Femur (tissue), 1 donor: ENCODE measurements around the gene MMS19.
A peak's percentile ranks its signal among the peaks of the same experiment; 100 is the strongest.

ENCODE experiments used
- DNase-seq: peaks from one replicate; pipeline ENCODE4 v3.0.0-alpha.2; 2017

Gene MMS19

DNA sequence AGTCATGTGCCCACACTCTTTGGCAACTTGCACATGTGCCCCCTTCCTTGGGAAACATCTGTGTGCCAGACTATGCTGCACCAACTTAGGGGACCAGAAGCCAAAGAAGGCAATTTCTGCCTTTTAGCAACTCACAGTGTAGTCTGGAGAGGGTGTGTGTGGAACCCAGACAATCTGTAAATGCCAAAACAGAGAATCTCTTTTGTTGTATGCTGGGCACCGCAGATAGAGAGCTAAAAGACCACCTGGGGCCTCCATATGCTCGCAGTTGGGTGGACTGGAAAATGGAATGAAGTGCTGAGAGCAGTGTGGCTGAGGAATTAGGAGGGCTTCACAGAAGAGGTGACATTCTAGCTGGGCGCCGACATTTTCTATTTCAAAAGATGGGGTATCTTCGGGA is 26.9 kb upstream of the MMS19 start:
- no peak for DNase-seq

DNA sequence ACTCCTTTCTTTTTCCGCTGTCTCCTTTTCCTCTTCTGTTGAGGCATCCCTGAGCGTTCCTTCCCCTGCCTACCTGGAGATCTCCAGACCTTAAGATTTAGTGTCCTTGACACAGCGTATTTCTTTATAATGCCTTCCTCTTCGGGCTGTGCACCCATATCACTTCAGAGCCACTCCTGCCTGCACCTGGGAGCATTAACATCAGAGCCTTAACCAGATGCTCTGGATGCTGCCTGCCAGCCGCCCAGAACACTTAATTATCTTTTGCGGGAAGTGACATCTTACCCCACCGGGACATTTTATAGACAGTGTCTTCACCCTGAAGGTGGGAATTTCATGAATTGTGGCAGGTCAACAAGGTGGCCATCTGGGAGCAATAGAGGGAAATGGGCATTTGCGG is 24.7 kb upstream of the MMS19 start:
- no peak for DNase-seq

DNA sequence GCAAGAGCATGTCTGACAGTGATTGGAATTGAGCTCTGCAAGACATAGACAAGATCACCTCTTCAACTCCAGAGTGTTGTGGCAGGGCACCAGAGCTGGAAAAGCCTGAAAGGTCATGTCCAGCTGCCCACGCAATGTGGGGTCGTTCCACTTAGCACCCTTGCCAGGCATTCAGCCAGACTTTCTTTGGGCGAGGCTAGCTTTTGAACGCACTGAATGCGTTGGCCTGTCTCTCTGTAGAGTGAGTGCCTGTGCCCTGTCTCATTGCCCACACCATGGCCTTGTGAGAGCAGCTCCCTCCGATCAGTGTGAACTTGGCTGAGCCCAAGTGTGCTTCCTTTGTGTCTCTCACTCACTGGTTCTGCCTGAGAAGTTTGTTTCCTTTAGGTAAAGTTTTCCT is 23.8 kb upstream of the MMS19 start:
- DNase-seq, result no peak

DNA sequence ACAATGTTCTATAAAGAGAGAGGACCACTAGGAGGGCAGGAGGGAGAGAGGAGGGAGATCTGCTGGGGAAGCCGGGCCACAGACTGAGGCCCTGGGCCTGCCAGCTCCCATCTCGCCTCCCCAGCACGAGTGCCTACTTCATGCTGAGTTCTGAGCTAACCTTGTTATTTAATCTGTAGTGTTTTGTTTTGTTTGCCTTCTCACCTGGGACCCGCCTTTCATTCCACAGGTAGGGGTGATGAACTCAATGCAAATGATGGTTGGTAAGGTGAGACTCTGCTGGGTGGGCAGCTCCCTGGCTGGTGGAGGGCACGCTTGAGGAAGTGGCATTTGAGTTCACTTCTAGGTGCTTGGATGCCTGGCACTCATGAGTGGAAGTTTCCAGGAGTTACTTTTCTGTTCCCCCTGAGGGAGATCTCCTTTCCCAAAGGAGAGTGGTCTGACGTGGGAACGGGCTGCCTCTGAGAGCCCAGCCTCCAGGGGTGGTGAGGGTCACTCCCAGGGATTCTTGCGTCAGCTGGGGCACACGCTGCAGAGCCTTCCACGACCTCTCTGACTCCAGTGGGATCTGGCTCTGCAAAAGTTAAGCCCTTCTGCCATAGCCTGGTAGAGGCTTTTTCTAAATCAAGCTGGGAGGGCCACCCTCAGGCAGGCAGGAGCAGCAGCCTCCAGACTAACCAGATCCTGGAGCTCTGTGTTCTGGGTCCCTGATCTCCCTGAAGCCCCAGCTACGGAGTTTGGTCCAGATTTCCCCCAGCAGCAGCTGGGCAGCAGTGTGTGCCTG is 22.9 kb upstream of the MMS19 start:
- no peak for DNase-seq

DNA sequence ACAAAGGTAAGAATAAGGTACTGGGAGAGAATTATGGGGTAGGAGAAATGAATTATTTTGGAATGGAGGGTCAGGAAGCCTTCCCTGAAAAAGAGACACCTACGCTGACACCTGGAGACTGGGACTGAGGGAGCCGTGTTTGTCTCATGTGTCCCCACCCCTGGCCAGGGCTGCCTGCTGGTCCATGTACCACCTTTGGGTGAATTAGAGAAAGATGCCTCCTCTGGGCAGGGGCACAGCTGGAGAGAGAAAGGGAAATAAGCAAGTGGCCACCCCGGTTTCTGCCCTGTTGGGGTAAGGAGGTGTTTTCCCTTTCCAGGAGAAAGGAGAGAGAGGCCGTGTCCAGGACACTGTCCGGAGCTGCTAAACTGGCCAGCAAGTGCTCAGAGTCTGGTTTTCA is 22.3 kb upstream of the MMS19 start:
- DNase-seq, result no peak

DNA sequence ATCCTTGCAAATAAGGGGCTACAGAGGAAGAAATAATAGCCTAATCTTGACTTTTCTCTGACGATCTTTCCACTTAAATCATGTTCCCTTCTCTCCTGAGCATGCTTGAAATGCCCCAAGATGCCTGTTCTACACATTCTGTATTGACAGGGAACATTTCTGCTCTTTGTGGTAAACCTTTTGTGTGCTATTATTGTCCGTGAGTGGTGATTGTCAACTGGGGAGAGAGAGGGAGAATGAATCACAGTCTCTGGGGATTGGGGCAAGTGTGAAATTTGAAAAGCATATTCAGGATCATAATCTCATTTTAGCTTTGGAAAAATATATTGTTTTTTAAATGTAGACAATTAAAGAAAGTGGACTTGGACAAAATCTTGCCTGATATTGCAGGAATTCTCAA is 21.1 kb upstream of the MMS19 start:
- DNase-seq, result no peak

DNA sequence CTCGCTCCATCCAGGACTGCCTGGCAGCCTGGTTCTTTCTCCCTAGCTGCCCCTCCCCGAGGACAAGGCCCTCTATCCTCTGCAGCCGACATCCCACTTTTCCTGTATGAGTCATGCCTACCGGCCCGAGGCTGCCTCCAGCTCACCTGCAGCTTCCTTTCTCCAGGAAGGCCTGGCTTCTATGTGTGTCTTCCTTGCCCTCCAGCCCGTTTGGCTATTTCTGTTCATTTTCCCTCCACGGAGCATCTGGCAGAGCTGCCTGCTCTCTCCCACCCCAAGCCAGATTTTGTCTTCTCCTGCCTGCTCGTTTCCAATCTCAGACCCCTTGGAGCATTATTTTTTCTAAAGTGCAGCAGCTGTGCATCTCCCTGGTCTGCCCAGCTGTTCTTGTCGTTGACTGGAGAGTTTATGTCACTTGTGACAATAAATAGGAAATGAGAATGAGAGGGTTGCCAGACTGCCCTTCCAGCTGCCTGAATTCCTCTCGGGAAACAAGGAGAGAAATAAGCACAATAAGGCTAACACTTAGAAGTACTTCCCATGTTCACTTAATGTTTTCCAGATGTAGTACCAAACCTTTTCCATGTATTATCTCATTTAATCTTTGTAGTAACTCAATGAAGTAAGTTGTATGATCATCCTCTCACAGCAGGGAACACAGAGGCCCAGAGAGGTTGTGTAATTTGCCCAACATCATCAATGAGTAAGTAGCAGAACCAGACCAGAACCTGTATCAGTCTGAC is 20.2 kb upstream of the MMS19 start:
- peak; percentile 69 for DNase-seq

DNA sequence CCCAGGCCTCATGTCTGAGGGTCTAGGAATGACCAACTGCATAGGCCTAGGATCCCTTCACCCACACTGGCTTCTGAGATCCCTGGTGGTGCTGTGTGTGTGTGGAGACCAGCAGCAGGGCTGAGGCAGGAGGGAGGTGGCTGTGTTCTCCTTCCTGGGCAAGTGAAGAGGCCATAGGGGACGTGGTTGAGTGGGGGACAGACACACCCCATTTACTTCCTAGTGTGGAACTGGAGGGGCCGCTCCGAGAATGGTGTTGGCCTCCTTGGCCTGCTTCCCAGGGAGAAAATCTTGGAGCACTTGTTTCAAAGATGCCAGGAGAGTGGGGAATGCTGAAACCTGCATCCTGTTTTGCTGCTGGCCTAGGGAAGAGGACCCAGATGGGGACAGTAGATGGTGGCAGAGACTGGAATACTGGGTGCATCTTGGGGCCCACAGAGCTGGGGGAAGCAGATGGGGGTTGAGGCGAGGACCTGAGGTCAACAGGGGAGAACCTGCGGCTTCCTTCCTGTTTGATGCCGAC is 19.6 kb upstream of the MMS19 start:
- no peak for DNase-seq

DNA sequence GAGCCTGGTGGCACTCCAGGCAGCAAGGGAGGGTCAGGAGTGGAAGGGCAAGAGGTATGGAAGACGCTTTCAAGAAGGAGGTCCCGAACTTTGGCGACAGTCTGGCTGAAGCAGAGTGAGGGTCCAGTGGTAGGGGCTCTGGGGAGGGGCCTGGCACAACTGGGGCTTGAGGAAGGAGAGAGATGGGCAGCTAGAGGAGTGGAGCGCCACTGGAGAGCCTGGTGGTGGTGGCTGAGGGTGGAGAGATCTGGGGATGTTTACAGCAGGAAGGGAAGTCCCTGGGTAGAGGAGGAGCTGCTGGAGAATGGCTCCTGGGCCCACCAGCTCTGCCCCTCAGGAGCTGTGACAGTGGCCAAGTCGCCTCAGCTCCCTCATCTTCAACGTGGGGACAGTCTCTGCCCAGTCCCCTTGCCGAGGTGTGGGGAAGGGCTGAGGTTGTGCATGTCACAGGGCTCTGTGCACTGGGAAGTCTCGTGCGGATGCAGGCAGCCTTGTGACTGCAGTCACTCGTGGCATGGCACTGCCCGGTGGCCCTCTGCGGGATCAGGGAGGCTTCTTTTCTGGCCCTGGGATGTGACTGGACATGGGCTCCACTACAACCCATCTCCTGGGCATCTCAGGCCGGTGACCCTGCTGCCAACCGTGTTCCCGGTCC is 19.0 kb upstream of the MMS19 start:
- no peak for DNase-seq

DNA sequence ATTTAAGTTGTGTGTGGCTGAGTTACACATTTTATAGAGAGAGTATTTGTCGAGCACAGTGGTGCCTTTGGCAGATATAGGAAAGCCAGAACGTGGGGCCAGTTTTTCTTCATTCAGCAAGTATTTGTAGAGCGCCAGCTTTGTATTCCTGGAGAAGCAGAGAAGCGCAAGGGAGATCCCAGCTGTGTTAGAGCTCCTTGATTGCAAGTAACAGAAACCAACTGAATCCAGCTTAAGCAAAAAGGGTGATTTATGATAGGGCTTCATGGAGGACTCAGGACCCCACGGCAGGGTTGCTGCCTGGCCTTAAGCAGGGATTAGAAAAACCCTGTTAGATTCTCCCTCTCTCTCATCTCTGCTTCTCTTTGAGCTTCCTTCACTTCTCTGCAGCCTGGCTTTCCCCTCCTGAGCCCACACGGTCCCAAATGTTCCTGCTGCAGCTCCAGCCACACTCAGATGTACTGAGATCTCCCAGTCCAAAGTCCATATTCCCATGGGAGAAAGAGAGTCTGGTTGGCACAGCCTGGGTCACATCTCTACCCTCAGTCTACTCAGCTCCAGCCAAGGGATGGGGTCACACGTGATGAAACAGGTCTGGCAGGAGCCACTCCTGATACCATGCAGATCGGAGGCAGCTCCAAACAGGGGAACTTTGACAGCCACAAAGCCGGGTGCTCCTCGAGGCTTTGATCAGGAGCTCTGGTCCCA is 17.2 kb upstream of the MMS19 start:
- DNase-seq, result no peak

DNA sequence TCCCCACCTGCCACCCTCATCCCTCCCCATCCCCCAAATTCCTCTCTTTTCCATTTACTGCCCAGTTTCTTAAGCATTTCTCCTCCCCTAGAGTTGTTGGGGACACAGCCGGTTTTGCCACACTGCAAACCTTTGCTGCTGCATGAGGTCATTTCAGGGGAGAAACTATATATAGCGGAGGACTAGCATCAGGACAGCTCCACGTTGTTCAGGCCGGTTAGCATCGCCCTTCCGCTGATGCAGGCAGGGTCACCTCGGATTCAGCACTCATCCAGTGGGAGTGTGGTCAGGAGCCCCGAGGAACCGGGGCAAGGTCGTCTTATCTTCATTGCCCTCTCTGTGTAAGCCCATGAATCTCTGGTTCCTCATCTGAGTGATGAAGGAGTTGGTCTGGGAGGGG is 16.1 kb upstream of the MMS19 start:
- DNase-seq, result no peak

DNA sequence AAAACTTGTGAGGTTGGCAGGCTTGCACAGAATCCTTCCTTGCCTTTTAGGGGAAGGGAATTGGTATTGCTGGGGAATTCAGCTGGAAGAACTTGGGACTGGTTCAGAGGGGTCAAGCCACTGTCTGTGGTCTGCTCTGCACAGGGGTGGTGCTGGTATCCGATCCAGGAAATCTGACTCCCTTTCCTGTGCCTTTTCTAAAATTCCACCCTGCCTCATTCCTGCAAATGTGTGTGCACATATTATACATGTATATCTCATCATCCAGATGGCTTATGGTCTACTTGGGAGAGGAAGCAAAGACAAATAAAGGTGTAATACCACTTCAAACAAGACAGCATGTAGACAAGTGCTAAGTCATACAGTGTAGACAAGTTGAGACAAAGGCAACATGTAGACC is 14.8 kb upstream of the MMS19 start:
- no peak for DNase-seq

DNA sequence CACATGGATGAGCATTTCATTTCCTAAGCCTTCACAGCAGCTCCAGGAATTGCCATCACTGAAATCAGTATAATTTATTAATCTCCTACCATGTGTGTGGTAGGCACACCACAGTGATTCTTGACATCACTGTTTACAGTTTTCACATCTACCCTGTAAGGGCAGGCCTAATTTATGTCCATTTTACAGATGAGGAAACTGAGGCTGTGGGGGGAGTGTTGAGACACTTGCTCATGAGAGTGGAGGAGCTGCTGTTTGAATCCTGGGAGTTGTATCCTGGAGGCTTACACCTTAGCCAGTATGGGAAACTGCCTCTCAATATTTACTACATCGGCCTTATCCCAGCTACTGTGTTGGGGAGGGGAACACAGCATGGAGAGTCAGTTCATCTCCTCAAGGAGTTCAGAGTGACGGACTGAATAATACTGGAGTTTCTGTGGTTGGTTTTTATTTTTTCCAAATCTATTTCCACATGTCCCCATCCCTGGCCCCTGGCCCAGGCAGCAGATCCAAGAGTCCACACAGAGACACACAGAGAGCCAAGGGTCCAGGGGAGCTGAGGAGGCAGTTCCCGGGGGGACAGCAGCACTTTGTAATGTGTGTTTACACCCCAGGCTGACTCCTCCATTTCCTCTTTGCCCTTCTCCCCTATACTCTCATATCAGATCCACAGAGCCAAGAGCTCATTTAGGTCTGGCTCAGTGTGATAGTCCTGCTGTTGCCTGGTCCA is 13.7 kb upstream of the MMS19 start:
- no peak for DNase-seq

DNA sequence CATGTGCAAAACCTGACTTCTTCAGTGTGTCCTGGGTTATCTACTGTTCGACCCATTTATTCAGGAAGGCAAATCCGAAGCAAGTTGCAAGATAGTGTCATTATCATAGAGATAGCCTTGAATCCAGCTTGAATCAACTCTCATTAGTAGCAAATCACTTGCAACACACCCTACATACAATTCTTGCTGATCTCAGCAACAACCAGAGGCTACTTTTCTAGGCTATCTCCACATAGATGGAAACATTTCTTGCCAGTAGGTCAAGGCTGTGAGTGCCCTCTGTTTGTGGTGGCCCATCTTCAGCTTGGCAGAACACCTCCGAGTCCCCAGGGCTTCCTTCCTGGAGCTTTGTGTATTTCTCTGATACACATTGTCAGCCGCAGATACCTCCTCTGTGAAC is 12.5 kb upstream of the MMS19 start:
- DNase-seq, result no peak

DNA sequence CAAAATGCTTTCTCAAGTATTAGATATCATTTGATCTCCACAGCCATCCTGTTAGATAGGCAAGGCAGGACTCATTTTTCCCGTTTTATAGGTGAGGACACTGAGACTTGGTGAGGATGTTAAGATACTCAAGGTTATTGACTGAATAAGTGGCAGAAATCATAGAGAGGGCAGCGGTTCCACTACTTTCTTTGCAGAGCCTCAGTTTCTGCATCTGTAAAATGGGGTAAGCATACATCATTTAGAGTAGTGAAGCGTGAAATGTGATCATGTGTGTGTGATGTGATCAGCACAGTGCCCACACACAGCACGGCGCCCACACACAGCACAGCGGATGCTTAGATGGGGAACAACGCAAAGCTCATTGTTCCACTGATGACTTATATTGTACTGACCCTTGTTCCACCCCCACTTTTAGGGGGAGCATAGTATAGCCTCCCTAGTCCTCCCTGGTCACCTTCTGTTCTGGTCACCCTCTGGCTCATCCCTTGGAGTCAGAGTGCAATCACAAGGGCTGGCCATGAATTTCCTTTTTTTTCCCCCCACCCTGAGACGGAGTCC is 11.0 kb upstream of the MMS19 start:
- DNase-seq, result no peak

DNA sequence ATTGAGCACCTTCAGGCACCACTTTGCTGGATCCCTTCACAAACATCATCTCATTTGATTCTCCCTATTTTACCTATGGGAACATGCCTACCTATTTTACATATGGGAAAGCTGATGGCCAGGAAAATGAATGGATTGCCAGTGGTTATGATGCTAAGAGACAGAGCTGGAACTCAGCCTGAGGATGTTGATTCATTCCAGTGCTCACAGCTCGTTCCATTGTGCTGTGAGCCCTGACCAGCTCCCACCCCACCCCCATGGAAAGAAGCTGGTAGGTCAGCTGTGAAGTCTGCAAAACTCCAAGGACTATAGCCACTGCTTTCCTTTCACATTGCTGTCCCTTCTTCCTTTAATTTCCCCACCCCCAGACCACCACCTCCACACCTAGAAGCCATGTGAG is 10.1 kb upstream of the MMS19 start:
- no peak for DNase-seq

DNA sequence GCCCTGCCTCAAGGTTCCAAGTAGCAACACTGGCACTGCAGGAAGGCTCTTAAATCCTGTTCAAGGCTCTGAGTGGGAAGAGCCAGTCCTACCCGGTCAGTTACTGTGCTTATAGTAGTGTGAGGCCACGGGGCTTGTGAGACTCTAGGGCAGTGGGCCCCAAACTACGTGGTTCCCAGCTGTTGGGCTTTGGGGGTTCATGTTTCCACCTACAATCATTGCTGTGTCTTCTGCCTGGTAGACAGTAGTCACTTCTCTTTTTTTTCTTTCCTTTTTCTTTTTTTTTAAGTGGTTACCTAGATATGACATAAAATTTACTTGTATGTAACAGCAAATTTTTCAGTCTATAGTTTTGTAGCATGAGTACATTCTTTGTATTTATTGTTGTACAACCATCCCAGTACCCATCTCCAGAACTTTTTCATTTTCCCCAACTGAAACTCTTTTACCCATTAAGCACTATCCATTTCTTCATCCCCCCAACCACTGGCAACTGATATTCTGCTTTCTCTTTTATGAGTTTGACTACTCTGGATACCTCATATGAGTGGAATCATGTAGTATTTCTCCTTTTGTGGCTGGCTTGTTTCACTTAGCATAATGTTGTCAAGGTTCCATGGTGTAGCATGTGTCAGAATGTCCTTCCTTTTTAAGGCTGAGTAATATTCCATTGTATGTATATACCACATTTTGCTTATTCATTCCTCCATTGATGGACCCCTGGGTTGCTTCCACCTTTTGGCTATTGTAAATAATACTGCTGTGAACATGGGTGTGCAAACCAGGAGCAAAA is 8.2 kb upstream of the MMS19 start:
- no peak for DNase-seq

DNA sequence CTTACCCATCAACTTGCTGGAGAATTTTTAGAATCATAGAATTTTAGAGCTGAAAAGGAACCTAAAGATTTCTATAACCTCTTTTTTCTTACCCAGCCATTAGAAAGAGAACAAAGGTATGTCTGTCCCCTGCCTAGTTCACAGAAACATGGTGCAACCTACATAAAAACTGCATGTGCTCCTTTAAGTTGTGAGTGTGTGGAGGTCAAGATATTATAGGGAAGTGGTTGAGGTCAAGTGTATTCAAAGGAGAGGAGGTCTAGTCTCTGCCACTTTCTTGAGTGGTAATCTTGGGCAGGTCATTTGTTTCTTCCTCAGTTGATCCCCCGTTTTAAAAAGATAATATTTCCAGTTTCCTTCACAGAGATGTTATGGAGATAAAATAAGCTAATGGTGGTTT is 6.9 kb upstream of the MMS19 start:
- no peak for DNase-seq

DNA sequence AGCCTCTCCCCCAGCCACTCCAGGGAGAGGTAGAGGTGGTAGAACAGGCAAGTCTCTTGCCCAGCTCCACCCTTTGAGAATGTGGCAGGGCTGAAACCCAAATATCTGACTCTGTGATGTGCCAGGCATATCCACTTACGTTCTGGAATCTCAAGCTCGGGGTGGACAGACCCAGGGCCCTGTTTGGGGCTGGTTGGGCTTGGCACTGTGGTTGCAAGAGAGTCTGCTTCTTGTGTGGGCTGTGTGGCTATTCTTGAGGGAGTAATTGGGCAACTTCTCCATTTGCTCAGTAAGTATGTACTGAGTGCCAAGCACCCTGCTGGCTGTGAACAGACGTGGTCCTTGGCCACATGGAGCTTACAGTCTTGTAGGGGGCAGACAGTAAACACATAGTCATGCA is 5.2 kb upstream of the MMS19 start:
- DNase-seq, result peak; percentile 24

DNA sequence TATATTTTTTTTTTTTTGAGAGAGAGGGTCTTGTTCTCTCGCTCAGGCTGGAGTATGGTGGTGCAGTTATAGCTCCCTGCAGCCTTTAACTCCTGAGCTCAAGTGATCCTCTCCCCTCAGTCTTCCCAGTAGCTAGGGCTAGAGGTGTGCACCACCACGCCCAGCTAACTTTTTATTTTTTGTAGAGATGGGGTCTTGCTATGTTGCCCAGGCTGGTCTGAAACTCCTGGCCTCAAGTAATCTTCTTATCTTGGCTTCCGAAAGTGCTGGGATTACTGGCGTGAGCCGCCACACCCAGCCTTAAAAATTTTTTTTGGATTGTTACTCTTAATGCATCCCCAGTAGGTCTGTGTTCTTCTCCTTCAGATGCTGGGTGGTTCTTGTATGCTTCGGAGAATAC is 4.7 kb upstream of the MMS19 start:
- no peak for DNase-seq

DNA sequence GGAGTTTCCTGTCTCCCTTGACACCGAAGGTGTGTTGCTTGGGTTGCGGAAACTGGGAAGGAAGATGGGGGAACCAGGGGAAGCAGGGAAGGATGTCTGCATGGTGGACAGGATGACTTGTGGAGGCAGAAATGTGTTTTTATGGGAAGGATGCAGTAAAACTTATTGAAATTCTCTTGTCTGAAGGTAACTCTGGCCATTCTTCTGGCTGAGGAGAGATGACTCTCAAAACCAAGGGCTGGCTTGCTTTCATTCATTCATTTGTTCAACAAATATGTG is 2.0 kb upstream of the MMS19 start:
- DNase-seq, result peak; percentile 25
